ENCODE data around the gene CRACDL.

Gene CRACDL

DNA sequence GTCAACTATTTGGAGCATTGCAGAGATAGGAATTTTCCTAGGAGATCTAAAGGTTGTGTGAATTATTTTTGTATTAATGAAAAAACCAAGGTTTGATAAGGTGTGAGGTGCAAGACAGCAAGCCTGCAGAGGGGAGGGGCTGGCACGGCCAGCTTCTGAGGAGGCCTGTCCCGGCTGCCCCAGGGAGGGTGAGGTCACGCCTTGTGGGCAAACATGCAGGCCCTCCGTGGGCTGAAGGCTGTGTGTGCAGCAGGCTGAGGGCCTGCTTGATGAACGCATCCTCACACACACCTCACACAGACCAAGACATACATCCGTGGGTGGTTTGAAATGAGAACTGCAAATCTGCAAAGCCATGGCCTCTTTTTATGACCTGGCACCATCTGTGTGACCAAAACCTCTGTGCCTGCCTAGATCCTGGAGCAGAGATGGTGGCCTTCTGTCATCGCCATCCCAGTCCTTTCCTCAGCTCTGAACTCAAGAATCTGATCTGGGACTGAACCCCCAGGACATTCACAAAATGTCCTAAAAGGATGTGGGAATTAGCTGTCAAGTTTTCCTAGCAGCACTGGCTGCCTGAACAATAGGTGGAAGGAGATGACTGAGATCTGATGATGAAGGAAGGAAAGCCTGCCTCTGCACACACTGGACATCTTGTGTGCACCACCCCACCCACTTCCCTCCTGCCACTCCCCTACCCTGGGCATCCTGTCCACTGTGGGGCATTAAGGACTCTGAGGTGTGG is 102.7 kb downstream of the CRACDL start:
- DNase-seq (ENCODE audit: low read depth): no peak
- H3K4me3 ChIP-seq (ENCODE audit: low read depth, low read length): no peak overlapping the region
- no peak for TF ChIP-seq CTCF (IDR thresholded peaks at IDR 0.05; ENCODE audit: control insufficient read depth, extremely low read depth, insufficient read depth)

- no peak overlapping the region for H3K4me3 ChIP-seq (ENCODE audit: low read depth, low read length)
- no peak for DNase-seq (ENCODE audit: low read depth)
- TF ChIP-seq CTCF (IDR thresholded peaks at IDR 0.05; ENCODE audit: control insufficient read depth, extremely low read depth, insufficient read depth): no peak
Measured at GRCh38 chr2:98832172-98832571, 103.9 kb downstream of the CRACDL start.

DNA sequence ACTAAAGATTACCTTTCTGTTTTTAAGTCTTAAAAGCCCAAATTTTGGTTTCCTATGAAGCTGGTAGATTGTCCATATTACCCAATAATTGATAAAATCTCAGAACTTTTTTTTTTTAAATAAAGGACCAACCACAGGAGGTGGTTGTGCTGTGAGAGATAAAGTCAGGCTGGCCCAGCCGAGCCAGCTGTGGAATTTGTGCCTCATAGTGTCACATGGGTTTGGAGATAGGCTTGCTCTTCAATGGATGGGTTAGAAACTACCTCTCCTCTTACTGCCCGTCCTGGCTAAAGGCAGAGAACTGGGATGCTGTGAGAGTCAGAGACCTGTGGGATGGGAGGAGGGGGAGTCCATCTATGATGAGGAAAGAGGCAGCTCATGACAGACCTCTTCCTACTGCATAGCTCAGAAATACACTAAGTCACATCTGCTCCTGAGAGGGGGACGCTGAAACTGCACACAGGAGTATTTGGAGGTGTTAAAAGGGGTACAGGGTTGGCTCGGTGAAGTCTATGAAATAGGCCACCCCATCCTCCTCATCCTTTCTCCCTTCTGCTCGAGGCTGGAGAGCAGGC is 105.4 kb downstream of the CRACDL start:
- DNase-seq (ENCODE audit: low read depth): no peak
- H3K4me3 ChIP-seq (ENCODE audit: low read depth, low read length): no peak overlapping the region
- no peak for TF ChIP-seq CTCF (IDR thresholded peaks at IDR 0.05; ENCODE audit: control insufficient read depth, extremely low read depth, insufficient read depth)

DNA sequence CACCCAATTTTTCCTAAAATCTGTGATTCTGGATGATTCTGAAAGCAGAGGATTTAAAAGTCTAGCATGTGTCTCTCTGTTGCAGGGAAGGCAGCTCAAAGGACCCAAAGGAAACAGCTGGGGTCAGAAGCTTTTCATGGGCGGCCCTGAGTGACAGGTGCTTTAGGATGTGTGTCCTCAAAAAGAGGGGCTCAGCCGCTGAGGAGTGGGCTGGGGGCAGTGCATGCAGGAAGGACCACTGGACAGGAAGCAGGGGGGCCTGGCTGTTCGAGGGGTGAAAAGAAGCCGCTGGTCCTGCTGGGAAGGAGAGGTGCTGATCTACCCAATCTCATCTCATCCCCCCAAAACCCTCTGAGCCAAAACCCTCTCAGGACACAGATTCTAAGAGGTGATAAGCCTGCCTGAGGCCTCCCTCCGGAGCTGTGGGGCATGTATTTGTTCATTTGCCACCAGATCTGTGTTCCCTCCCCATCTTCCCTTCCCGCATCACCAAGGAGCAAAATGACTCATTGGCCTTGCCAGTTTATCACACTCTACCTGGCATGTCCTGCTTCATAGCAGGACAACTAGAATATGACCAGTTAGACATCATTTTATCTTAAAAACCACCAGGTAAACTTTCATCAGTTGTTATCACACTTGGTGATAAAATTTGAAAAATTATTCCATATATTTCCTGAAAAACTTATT is 106.3 kb downstream of the CRACDL start:
- DNase-seq (ENCODE audit: low read depth): no peak
- no peak overlapping the region for H3K4me3 ChIP-seq (ENCODE audit: low read depth, low read length)
- TF ChIP-seq CTCF (IDR thresholded peaks at IDR 0.05; ENCODE audit: control insufficient read depth, extremely low read depth, insufficient read depth): no peak

GRCh38 chr2:98828793-98829371 is 107.1 kb downstream of the CRACDL start:
- no peak for TF ChIP-seq CTCF (IDR thresholded peaks at IDR 0.05; ENCODE audit: control insufficient read depth, extremely low read depth, insufficient read depth)
- DNase-seq (ENCODE audit: low read depth): peak; percentile 30
- H3K4me3 ChIP-seq (ENCODE audit: low read depth, low read length): no peak overlapping the region

DNA sequence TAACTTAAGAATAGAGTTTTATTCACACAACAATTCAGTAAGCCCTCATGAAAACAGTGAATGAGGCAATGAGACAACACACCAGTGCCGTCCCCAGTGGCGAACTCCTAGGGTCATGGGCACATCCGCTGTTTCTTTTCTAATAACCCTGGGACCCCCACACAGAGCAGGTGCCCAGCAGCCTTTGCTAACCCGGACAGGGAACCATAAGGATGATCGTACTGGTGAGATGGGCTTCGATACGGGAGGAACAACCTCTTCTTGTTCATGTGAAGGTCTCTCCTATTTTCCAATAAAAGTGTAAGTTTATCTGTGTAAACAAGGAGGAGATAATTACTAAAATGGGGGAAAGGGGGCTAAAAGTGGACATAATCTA is 107.7 kb downstream of the CRACDL start:
- H3K4me3 ChIP-seq (ENCODE audit: low read depth, low read length): no peak overlapping the region
- DNase-seq (ENCODE audit: low read depth): no peak
- no peak for TF ChIP-seq CTCF (IDR thresholded peaks at IDR 0.05; ENCODE audit: control insufficient read depth, extremely low read depth, insufficient read depth)

Data from LNCaP clone FGC (cell line).